Prostate gland (tissue), 2 donors: ENCODE results near the gene WDR62.

Source experiments
- CTCF ChIP-seq, 4 experiments: fragments of 200-600 bp in 2 of 4; fragments of 450-650 bp in 2 of 4; sonication (generic) in 2 of 4; IDR thresholded peaks; 1 replicate in 3 of 4; 2 replicates in 1 of 4; pipeline ENCODE4 v1.5.1; 2016 to 2019; ENCODE audit warnings: antibody characterized with exemption in 4 of 4, mild to moderate bottlenecking in 2 of 4, moderate library complexity in 2 of 4
- POLR2AphosphoS5 ChIP-seq: sonication (generic); formaldehyde crosslinking; IDR thresholded peaks from one replicate; pipeline ENCODE4 v1.6.1; 2017; ENCODE audit warnings: antibody characterized with exemption

- no peak for TF ChIP-seq CTCF (IDR thresholded peaks at IDR 0.05)
- no peak for TF ChIP-seq POLR2AphosphoS5
Observed at GRCh38 chr19:36072081-36072480, 17.4 kb downstream of the WDR62 start.
